HEK293T (cell line): ENCODE measurements around the gene FZD2.

Source experiments
- BHLHE40 ChIP-seq: fragments of 450-650 bp; IDR thresholded peaks from 2 replicates; pipeline ENCODE4 v1.6.1; 2016; ENCODE audit warnings: mild to moderate bottlenecking, moderate library complexity, borderline replicate concordance
- CTBP1 ChIP-seq: fragments of 450-650 bp; IDR thresholded peaks from 2 replicates; pipeline ENCODE4 v1.6.1; 2016; ENCODE audit warnings: borderline replicate concordance
- ELF4 ChIP-seq: fragments of 450-650 bp; IDR thresholded peaks from 2 replicates; pipeline ENCODE4 v1.6.1; 2017; ENCODE audit warnings: antibody characterized with exemption
- FOXM1 ChIP-seq: fragments of 450-650 bp; IDR thresholded peaks from 2 replicates; pipeline ENCODE4 v1.6.1; 2017; ENCODE audit warnings: mild to moderate bottlenecking, borderline replicate concordance
- HDGF ChIP-seq: fragments of 450-650 bp; IDR thresholded peaks from 2 replicates; pipeline ENCODE4 v1.6.1; 2017; ENCODE audit warnings: antibody characterized with exemption, borderline replicate concordance
- PKNOX1 ChIP-seq: fragments of 450-650 bp; IDR thresholded peaks from 2 replicates; pipeline ENCODE4 v1.6.1; 2016
- SP1 ChIP-seq: fragments of 450-650 bp; IDR thresholded peaks from 2 replicates; pipeline ENCODE4 v1.6.1; 2017
- SUZ12 ChIP-seq: fragments of 450-650 bp; IDR thresholded peaks from 2 replicates; pipeline ENCODE4 v1.6.1; 2016; ENCODE audit warnings: mild to moderate bottlenecking
- TARDBP ChIP-seq: fragments of 450-650 bp; IDR thresholded peaks from 2 replicates; pipeline ENCODE4 v1.6.1; 2016
- ZNF384 ChIP-seq: fragments of 450-650 bp; IDR thresholded peaks from 2 replicates; pipeline ENCODE4 v1.6.1; 2016

GRCh38 chr17:44557651-44558285 is 484 bp downstream of the FZD2 start:
- TF ChIP-seq HDGF (no peak), ELF4 (no peak), FOXM1 (no peak), BHLHE40 (no peak), SP1 (no peak), SUZ12 (no peak), CTBP1 (no peak), ZNF384 (no peak), TARDBP (no peak), PKNOX1 (no peak)
